LNCaP clone FGC (cell line): ENCODE results near the gene POC1B.
A peak's percentile ranks its signal among the peaks of the same experiment; 100 is the strongest.

Source experiments
- DNase-seq: peaks from one replicate; pipeline ENCODE4 v3.0.0-alpha.2; 2011; ENCODE audit warnings: low read depth
- H3K4me3 ChIP-seq: 2 replicates; pipeline ENCODE4 v1.5.1; 2011; ENCODE audit warnings: mild to moderate bottlenecking, low read depth, low read length, control low read depth
- CTCF ChIP-seq: IDR thresholded peaks from 2 replicates; pipeline ENCODE4 v1.5.1; 2012; ENCODE audit warnings: mild to moderate bottlenecking; ENCODE audit not compliant: control insufficient read depth, insufficient read depth; ENCODE audit errors: extremely low read depth

Gene POC1B

GRCh38 chr12:89539426-89540223 lies 13.8 kb upstream of the POC1B start:
- TF ChIP-seq CTCF = no peak
- H3K4me3 ChIP-seq = no peak overlapping the region
- DNase-seq = no peak

GRCh38 chr12:89538897-89539296 lies 13.1 kb upstream of the POC1B start:
- no peak for TF ChIP-seq CTCF
- no peak overlapping the region for H3K4me3 ChIP-seq
- DNase-seq = no peak

- no peak overlapping the region for H3K4me3 ChIP-seq
- DNase-seq = no peak
- no peak for TF ChIP-seq CTCF
Observed at GRCh38 chr12:89537389-89537788, 11.5 kb upstream of the POC1B start.

GRCh38 chr12:89529738-89530137 lies 3.9 kb upstream of the POC1B start:
- TF ChIP-seq CTCF = peak; percentile 82
- DNase-seq = no peak
- no peak overlapping the region for H3K4me3 ChIP-seq

- H3K4me3 ChIP-seq = no peak overlapping the region
- no peak for DNase-seq
- no peak for TF ChIP-seq CTCF
Observed at GRCh38 chr12:89528434-89528833, 2.6 kb upstream of the POC1B start.

GRCh38 chr12:89525305-89525823 lies 483 bp downstream of the POC1B start:
- H3K4me3 ChIP-seq = peak overlapping the region; percentile 87
- DNase-seq = no peak
- no peak for TF ChIP-seq CTCF

- peak; percentile 54 for DNase-seq
- peak within 1 kb of the TSS; percentile 87 for H3K4me3 ChIP-seq
- peak; percentile 78 for TF ChIP-seq CTCF
Observed at GRCh38 chr12:89524541-89525304, 1.1 kb downstream of the POC1B start, which contains the start of gene GALNT4. Gene GALNT4 (minus strand): TSS chr12:89524796. CDS start chr12:89524549, 247 bp downstream.
